A549 (cell line): Measurements from ENCODE around the gene CPA5. TPM values are rescaled to one million over a fixed set of nuclear protein-coding genes. Genes with fewer than 3 reads are reported as not detected.

Experiments
- ATAC-seq, 2 experiments: fragments of 200-7000 bp in 1 of 2; fragments of >200 bp in 1 of 2; cut with Nextera tagmentation in 1 of 2; cut with Tn5 transposase in 1 of 2; 3 replicates each; pipeline versions ENCODE4 v1.8.0 to v1.9.1; 2018 to 2020; ENCODE audit warnings: mild to moderate bottlenecking in 1 of 2, moderate library complexity in 1 of 2
- CTCF ChIA-PET: fragments of 300-600 bp; sonication (Branson Sonifier 250); formaldehyde crosslinking; extraction: SDS; loops from one replicate; lab custom pipeline; 2021; ENCODE audit warnings: antibody characterized with exemption, inconsistent platforms; lab: Yijun Ruan, JAX
- POLR2A ChIA-PET: fragments of 350-600 bp; formaldehyde crosslinking; extraction: SDS; loops from one replicate; lab custom pipeline; 2021; ENCODE audit warnings: antibody characterized with exemption, inconsistent platforms; lab: Yijun Ruan, JAX
- DNase-seq, 2 experiments: peaks; one replicate each; pipeline versions ENCODE4 v3.0.0 to v3.0.0-alpha.2; 2011 to 2016; ENCODE audit warnings: low read depth in 1 of 2, low spot score in 1 of 2
- FAIRE-seq: peaks from 2 replicates; lab custom pipeline; 2011; peaks lifted over from hg19 to GRCh38; lab: Jason Lieb, UNC
- H3K27ac ChIP-seq, 2 experiments: fragments of >200 bp; sonication (Bioruptor Twin); formaldehyde crosslinking; 3 replicates each; pipeline ENCODE4 v1.5.1; 2016 to 2017
- H3K4me1 ChIP-seq: fragments of >200 bp; sonication (Bioruptor Twin); formaldehyde crosslinking; 3 replicates; pipeline ENCODE4 v1.6.1; 2016
- H3K4me2 ChIP-seq: fragments of >200 bp; sonication (Bioruptor Twin); formaldehyde crosslinking; 3 replicates; pipeline ENCODE4 v1.6.1; 2016
- H3K4me3 ChIP-seq: fragments of >200 bp; sonication (Bioruptor Twin); formaldehyde crosslinking; 3 replicates; pipeline ENCODE4 v1.5.1; 2016
- H3K9me3 ChIP-seq: fragments of >200 bp; sonication (Bioruptor Twin); formaldehyde crosslinking; 3 replicates; pipeline ENCODE4 v1.6.1; 2016
- BCL3 ChIP-seq: fragments of >200 bp; sonication (Bioruptor Twin); formaldehyde crosslinking; IDR thresholded peaks from 3 replicates; pipeline ENCODE4 v1.6.1; 2016
- CBX2 ChIP-seq: fragments of 200-600 bp; sonication (generic); IDR thresholded peaks from 2 replicates; pipeline ENCODE4 v1.6.1; 2016; ENCODE audit warnings: low read depth, mild to moderate bottlenecking, borderline replicate concordance
- CBX8 ChIP-seq: fragments of 200-600 bp; sonication (generic); IDR thresholded peaks from 2 replicates; pipeline ENCODE4 v1.6.1; 2016
- CHD2 ChIP-seq: fragments of 150-350 bp; IDR thresholded peaks from 2 replicates; pipeline ENCODE4 v1.6.1; 2014; ENCODE audit warnings: low read length; ENCODE audit not compliant: partially characterized antibody
- CTCF ChIP-seq: fragments of >200 bp; sonication (Bioruptor Twin); formaldehyde crosslinking; IDR thresholded peaks from 3 replicates; pipeline ENCODE4 v1.5.1; 2016
- E2F6 ChIP-seq: IDR thresholded peaks from 2 replicates; pipeline ENCODE4 v1.6.1; 2012; ENCODE audit warnings: low read depth, borderline replicate concordance
- EHF ChIP-seq: fragments of 250-450 bp; sonication (Bioruptor Pico); IDR thresholded peaks from 2 replicates; pipeline ENCODE4 v1.5.0; 2020; ENCODE audit warnings: mild to moderate bottlenecking
- EHMT2 ChIP-seq: fragments of 200-600 bp; sonication (generic); IDR thresholded peaks from 2 replicates; pipeline ENCODE4 v1.6.1; 2016; ENCODE audit warnings: antibody characterized with exemption, low read depth, mild to moderate bottlenecking, moderate library complexity
- FOSL2 ChIP-seq, 2 experiments: fragments of 450-650 bp in 1 of 2; fragments of >200 bp in 1 of 2; sonication (Bioruptor Twin) in 1 of 2; formaldehyde crosslinking; IDR thresholded peaks; 2 replicates each; pipeline versions ENCODE4 v1.5.0 to v1.6.1; 2016 to 2020; ENCODE audit warnings: mild to moderate bottlenecking in 1 of 2, moderate library complexity in 1 of 2
- FOXS1 ChIP-seq: fragments of 250-450 bp; sonication (Bioruptor Pico); IDR thresholded peaks from 2 replicates; pipeline ENCODE4 v1.5.0; 2020; ENCODE audit warnings: mild to moderate bottlenecking, moderate library complexity
- GATA3 ChIP-seq: IDR thresholded peaks from 2 replicates; pipeline ENCODE4 v1.6.1; 2012; ENCODE audit warnings: borderline replicate concordance
- HES2 ChIP-seq: fragments of >200 bp; sonication (Bioruptor Twin); formaldehyde crosslinking; IDR thresholded peaks from 2 replicates; pipeline ENCODE4 v1.6.1; 2016
- HOXA7 ChIP-seq: fragments of 250-450 bp; sonication (Bioruptor Pico); IDR thresholded peaks from 2 replicates; pipeline ENCODE4 v1.5.0; 2020; ENCODE audit warnings: mild to moderate bottlenecking, moderate library complexity
- HOXB13 ChIP-seq: fragments of 250-450 bp; sonication (Bioruptor Pico); IDR thresholded peaks from 2 replicates; pipeline ENCODE4 v1.5.0; 2020; ENCODE audit warnings: low read depth, mild to moderate bottlenecking, moderate library complexity
- JUNB ChIP-seq: fragments of >200 bp; sonication (Bioruptor Twin); formaldehyde crosslinking; IDR thresholded peaks from 2 replicates; pipeline ENCODE4 v1.6.1; 2016
- KDM1A ChIP-seq: fragments of 200-600 bp; sonication (generic); IDR thresholded peaks from 2 replicates; pipeline ENCODE4 v1.6.1; 2016; ENCODE audit warnings: low read depth, mild to moderate bottlenecking
- MAFK ChIP-seq: fragments of 450-650 bp; IDR thresholded peaks from 2 replicates; pipeline ENCODE4 v1.6.1; 2014; ENCODE audit not compliant: partially characterized antibody
- NFE2L2 ChIP-seq: fragments of 150-350 bp; conservative IDR thresholded peaks from 2 replicates; pipeline ENCODE4 v1.6.1; 2014; ENCODE audit warnings: low read length
- NPAS2 ChIP-seq: fragments of 250-450 bp; sonication (Bioruptor Pico); IDR thresholded peaks from 2 replicates; pipeline ENCODE4 v1.8.0; 2022; ENCODE audit warnings: mild to moderate bottlenecking, moderate library complexity, borderline replicate concordance
- NR3C1 ChIP-seq: fragments of >200 bp; sonication (Bioruptor Twin); formaldehyde crosslinking; IDR thresholded peaks from 3 replicates; pipeline ENCODE4 v1.6.1; 2017
- PBX3 ChIP-seq: IDR thresholded peaks from 2 replicates; pipeline ENCODE4 v1.6.1; 2012
- POLR2A ChIP-seq: IDR thresholded peaks from 2 replicates; pipeline ENCODE4 v1.6.1; 2012; ENCODE audit warnings: mild to moderate bottlenecking, low read length
- RARB ChIP-seq: fragments of 250-450 bp; sonication (Bioruptor Pico); IDR thresholded peaks from 2 replicates; pipeline ENCODE4 v1.8.0; 2021; ENCODE audit warnings: mild to moderate bottlenecking, moderate library complexity
- SREBF2 ChIP-seq: fragments of 450-650 bp; IDR thresholded peaks from 2 replicates; pipeline ENCODE4 v1.6.1; 2014; ENCODE audit warnings: mild to moderate bottlenecking, moderate library complexity
- ZC3H11A ChIP-seq: fragments of 450-650 bp; IDR thresholded peaks from 2 replicates; pipeline ENCODE4 v1.6.1; 2014; ENCODE audit warnings: antibody characterized with exemption, mild to moderate bottlenecking
- ZNF302 ChIP-seq: fragments of 250-450 bp; sonication (Bioruptor Pico); IDR thresholded peaks from 2 replicates; pipeline ENCODE4 v1.9.0; 2021; ENCODE audit warnings: inconsistent platforms, mild to moderate bottlenecking, moderate library complexity
- ZSCAN20 ChIP-seq: fragments of 250-450 bp; sonication (Bioruptor Pico); IDR thresholded peaks from 2 replicates; pipeline ENCODE4 v1.8.0; 2022; ENCODE audit warnings: mild to moderate bottlenecking, moderate library complexity
- WGBS: methylation state at CpG from one replicate; pipeline ENCODE4 v1.1.6; 2017; ENCODE audit errors: missing lambda C conversion rate; 5-methylcytosine and 5-hydroxymethylcytosine counted together
- polyA plus RNA-seq, 4 experiments: library from polyadenylated mRNA; depleted of rRNA in 3 of 4; stranded (reverse); fragments of >200 nt; fragmentation: RNase III in 1 of 4; extraction: RNeasy Plus Mini Kit Qiagen cat#74134 plus additional on column Dnase treatment in 1 of 4; gene quantifications; 2 replicates in 3 of 4; 3 replicates in 1 of 4; pipeline ENCODE4 v1.2.3, GENCODE V29; 2011 to 2017

The CPA5 gene
- polyA plus RNA-seq, 2 of the 4 experiments (the other 2 are of a cell fraction), result not detected

- 56% methylated on average over 8 of the region's 8 CpGs for WGBS
- peak overlapping the region; percentile 28 for H3K4me2 ChIP-seq
- H3K27ac ChIP-seq, result peak overlapping the region; percentile 22 to 63; a peak in 5 of 6 replicates
- ChIA-PET CTCF (interaction anchor here (0.6 to 1.0 kb wide), 2 partner anchors 29 to 72 kb away, joined by 3 read pairs; no protein-coding TSS in a partner anchor), POLR2A (interaction anchor here (1.0 kb wide), 1 partner anchor 35 kb away, joined by 7 read pairs; no protein-coding TSS in a partner anchor)
- H3K4me1 ChIP-seq, result peaks cover 18% of the 10 kb centered on the region
- DNase-seq, result peak; percentile 62 to 76
- peaks cover 18% of the 10 kb centered on the region; the same call in 2 of the 3 replicates for H3K9me3 ChIP-seq
- H3K4me3 ChIP-seq, result no peak overlapping the region
- no peak for TF ChIP-seq ZNF302 (CRISPR knock-in tag)
- TF ChIP-seq POLR2A, result no peak
- TF ChIP-seq BCL3, result no peak
- no peak for TF ChIP-seq MAFK
- TF ChIP-seq SREBF2, result no peak
- TF ChIP-seq PBX3, result no peak
- no peak for TF ChIP-seq CTCF
- no peak for TF ChIP-seq ZSCAN20
- TF ChIP-seq KDM1A, result no peak
- TF ChIP-seq JUNB, result peak; percentile 45; the same call in 1 of the 2 replicates
- TF ChIP-seq NPAS2 (CRISPR knock-in tag), result no peak
- no peak for TF ChIP-seq GATA3
- no peak for TF ChIP-seq NR3C1
- TF ChIP-seq NFE2L2, result no peak
- peak; percentile 28; the same call in 1 of the 2 replicates for TF ChIP-seq FOSL2 (IDR thresholded peaks at IDR 0.05)
- TF ChIP-seq FOSL2 (CRISPR knock-in tag; IDR thresholded peaks at IDR 0.05), result peak; percentile 74
- TF ChIP-seq EHMT2, result no peak
- ATAC-seq, result peak; percentile 86 to 91
- no peak for FAIRE-seq
Observed at GRCh38 chr7:130363026-130363847, 18.6 kb downstream of the CPA5 start.

GRCh38 chr7:130364451-130364850 is 19.8 kb downstream of the CPA5 start:
- POLR2A ChIA-PET, result interaction anchor here (1.0 kb wide), 1 partner anchor 33 kb away, joined by 7 read pairs; no protein-coding TSS in a partner anchor
- Histone ChIP-seq H3K9me3 (peaks cover 13% of the 10 kb centered on the region; the same call in 2 of the 3 replicates), H3K27ac (no peak overlapping the region), H3K4me2 (no peak overlapping the region), H3K4me3 (no peak overlapping the region), H3K4me1 (peaks cover 26% of the 10 kb centered on the region)
- CTCF ChIA-PET, result no interaction called here
- DNase-seq, result no peak
- WGBS, result 94% methylated on average over 4 of the region's 4 CpGs
- ATAC-seq, result no peak
- no peak for FAIRE-seq
- TF ChIP-seq ZC3H11A (no peak), CBX8 (no peak)

- FAIRE-seq, result no peak
- H3K4me2 ChIP-seq, result no peak overlapping the region
- no peak for TF ChIP-seq HES2
- TF ChIP-seq JUNB, result no peak
- TF ChIP-seq RARB (CRISPR knock-in tag), result no peak
- no peak for TF ChIP-seq CBX2
- TF ChIP-seq FOXS1 (CRISPR knock-in tag), result no peak
- TF ChIP-seq CBX8, result no peak
- no peak for TF ChIP-seq HOXB13 (CRISPR knock-in tag)
- no peak for TF ChIP-seq E2F6
- TF ChIP-seq KDM1A, result no peak
- TF ChIP-seq POLR2A, result no peak
- TF ChIP-seq CHD2, result no peak
- TF ChIP-seq HOXA7 (CRISPR knock-in tag), result no peak
- TF ChIP-seq EHF, result no peak
Observed at GRCh38 chr7:130365088-130365487, 20.5 kb downstream of the CPA5 start.

More at GRCh38 chr7:130365088-130365487, 20.5 kb downstream of the CPA5 start:
- WGBS, result 80% methylated on average over 2 of the region's 2 CpGs
- ChIA-PET CTCF (interaction anchor here (1.0 to 1.1 kb wide), 3 partner anchors 16 to 20 kb away, joined by 3 read pairs; partner anchors contain the start of gene CPA5), POLR2A (no interaction called here)
- H3K27ac ChIP-seq, result no peak overlapping the region
- no peak for DNase-seq
- no peak for ATAC-seq
- H3K4me1 ChIP-seq, result peaks cover 30% of the 10 kb centered on the region
- peaks cover 6% of the 10 kb centered on the region; the same call in 2 of the 3 replicates for H3K9me3 ChIP-seq
- no peak overlapping the region for H3K4me3 ChIP-seq
